Measurements from ENCODE around the gene TOB1. TPM values are rescaled to one million over a fixed set of nuclear protein-coding genes. Genes with fewer than 3 reads are reported as not detected.

The TOB1 gene
- total and polyA plus RNA-seq, 9 of the 15 experiments (the other 6 are each of a cell fraction or from before 2014, with no cell fraction given): 4.8 to 63.7 (median 13.2) TPM

GRCh38 chr17:50848039-50848438 lies 18.1 kb downstream of the TOB1 start:
- FAIRE-seq (no peak), DNase-seq (ENCODE audit: extremely low read depth in 1 of 4, low spot score in 3 of 4) (no peak), ATAC-seq (no peak)
- ChIA-PET POLR2A (interaction anchor here (1.1 to 8.4 kb wide), 2 partner anchors 14 to 16 kb away, joined by 4 to 146 read pairs; partner anchors contain the start of gene TOB1), CTCF (ENCODE audit: low intra/inter-chr PET ratio) (no interaction called here)
- TF ChIP-seq, protein P1, sequence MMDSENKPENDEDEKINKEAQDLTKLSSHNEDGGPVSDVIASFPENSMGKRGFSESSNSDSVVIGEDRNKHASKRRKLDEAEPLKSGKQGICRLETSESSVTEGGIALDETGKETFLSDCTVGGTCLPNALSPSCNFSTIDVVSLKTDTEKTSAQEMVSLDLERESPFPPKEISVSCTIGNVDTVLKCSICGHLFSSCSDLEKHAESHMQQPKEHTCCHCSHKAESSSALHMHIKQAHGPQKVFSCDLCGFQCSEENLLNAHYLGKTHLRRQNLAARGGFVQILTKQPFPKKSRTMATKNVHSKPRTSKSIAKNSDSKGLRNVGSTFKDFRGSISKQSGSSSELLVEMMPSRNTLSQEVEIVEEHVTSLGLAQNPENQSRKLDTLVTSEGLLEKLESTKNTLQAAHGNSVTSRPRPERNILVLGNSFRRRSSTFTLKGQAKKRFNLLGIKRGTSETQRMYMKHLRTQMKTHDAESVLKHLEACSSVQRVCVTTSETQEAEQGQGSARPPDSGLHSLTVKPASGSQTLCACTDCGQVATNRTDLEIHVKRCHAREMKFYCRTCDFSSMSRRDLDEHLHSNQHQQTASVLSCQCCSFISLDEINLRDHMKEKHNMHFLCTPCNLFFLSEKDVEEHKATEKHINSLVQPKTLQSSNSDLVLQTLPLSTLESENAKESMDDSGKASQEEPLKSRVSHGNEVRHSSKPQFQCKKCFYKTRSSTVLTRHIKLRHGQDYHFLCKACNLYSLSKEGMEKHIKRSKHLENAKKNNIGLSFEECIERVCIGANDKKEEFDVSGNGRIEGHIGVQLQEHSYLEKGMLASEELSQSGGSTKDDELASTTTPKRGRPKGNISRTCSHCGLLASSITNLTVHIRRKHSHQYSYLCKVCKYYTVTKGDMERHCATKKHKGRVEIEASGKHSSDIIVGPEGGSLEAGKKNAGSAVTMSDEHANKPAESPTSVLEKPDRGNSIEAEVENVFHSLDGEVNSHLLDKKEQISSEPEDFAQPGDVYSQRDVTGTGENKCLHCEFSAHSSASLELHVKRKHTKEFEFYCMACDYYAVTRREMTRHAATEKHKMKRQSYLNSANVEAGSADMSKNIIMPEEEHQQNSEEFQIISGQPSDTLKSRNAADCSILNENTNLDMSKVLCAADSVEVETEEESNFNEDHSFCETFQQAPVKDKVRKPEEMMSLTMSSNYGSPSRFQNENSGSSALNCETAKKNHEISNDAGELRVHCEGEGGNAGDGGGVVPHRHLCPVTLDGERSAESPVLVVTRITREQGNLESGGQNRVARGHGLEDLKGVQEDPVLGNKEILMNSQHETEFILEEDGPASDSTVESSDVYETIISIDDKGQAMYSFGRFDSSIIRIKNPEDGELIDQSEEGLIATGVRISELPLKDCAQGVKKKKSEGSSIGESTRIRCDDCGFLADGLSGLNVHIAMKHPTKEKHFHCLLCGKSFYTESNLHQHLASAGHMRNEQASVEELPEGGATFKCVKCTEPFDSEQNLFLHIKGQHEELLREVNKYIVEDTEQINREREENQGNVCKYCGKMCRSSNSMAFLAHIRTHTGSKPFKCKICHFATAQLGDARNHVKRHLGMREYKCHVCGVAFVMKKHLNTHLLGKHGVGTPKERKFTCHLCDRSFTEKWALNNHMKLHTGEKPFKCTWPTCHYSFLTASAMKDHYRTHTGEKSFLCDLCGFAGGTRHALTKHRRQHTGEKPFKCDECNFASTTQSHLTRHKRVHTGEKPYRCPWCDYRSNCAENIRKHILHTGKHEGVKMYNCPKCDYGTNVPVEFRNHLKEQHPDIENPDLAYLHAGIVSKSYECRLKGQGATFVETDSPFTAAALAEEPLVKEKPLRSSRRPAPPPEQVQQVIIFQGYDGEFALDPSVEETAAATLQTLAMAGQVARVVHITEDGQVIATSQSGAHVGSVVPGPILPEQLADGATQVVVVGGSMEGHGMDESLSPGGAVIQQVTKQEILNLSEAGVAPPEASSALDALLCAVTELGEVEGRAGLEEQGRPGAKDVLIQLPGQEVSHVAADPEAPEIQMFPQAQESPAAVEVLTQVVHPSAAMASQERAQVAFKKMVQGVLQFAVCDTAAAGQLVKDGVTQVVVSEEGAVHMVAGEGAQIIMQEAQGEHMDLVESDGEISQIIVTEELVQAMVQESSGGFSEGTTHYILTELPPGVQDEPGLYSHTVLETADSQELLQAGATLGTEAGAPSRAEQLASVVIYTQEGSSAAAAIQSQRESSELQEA (IDR thresholded peaks at IDR 0.05; ENCODE audit: low read depth): no peak
- TF ChIP-seq RAD21 (CRISPR knock-in tag; conservative IDR thresholded peaks at IDR 0.05 in 1 of 2, IDR thresholded peaks at IDR 0.05 in 1 of 2) (peak in 1 of 2 experiments; percentile 48; a peak in 2 of 4 replicates), CSDE1 (IDR thresholded peaks at IDR 0.05) (no peak), CHCHD3 (CRISPR knock-in tag; IDR thresholded peaks at IDR 0.05) (no peak), GATAD2A (IDR thresholded peaks at IDR 0.05) (no peak), ZNF24 (IDR thresholded peaks at IDR 0.05) (no peak)
- TF ChIP-seq, protein P2, sequence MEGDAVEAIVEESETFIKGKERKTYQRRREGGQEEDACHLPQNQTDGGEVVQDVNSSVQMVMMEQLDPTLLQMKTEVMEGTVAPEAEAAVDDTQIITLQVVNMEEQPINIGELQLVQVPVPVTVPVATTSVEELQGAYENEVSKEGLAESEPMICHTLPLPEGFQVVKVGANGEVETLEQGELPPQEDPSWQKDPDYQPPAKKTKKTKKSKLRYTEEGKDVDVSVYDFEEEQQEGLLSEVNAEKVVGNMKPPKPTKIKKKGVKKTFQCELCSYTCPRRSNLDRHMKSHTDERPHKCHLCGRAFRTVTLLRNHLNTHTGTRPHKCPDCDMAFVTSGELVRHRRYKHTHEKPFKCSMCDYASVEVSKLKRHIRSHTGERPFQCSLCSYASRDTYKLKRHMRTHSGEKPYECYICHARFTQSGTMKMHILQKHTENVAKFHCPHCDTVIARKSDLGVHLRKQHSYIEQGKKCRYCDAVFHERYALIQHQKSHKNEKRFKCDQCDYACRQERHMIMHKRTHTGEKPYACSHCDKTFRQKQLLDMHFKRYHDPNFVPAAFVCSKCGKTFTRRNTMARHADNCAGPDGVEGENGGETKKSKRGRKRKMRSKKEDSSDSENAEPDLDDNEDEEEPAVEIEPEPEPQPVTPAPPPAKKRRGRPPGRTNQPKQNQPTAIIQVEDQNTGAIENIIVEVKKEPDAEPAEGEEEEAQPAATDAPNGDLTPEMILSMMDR (IDR thresholded peaks at IDR 0.05 in 2 of 3, conservative IDR thresholded peaks at IDR 0.05 in 1 of 3; ENCODE audit: insufficient read depth in 2 of 3, low read depth in 1 of 3, low read length in 3 of 3): peak in 2 of 3 experiments; percentile 19 to 23; a peak in 4 of 6 replicates
- TF ChIP-seq, protein P3, sequence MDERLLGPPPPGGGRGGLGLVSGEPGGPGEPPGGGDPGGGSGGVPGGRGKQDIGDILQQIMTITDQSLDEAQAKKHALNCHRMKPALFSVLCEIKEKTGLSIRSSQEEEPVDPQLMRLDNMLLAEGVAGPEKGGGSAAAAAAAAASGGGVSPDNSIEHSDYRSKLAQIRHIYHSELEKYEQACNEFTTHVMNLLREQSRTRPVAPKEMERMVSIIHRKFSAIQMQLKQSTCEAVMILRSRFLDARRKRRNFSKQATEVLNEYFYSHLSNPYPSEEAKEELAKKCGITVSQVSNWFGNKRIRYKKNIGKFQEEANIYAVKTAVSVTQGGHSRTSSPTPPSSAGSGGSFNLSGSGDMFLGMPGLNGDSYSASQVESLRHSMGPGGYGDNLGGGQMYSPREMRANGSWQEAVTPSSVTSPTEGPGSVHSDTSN (CRISPR knock-in tag; IDR thresholded peaks at IDR 0.05; ENCODE audit: low read depth): no peak
- TF ChIP-seq, protein P3 (tag; conservative IDR thresholded peaks at IDR 0.05; ENCODE audit: low read depth): no peak
- no peaks in the 10 kb centered on the region for H4K20me1 ChIP-seq (replicated peaks; ENCODE audit: control insufficient read depth, insufficient read depth, low read length)
- H3K9ac ChIP-seq (ENCODE audit: insufficient read depth in 1 of 2, low read depth in 2 of 2, low read length in 2 of 2): no peak overlapping the region
- H3K79me2 ChIP-seq (ENCODE audit: control insufficient read depth, insufficient read depth, low read length): no peaks in the 10 kb centered on the region
- H2AFZ ChIP-seq (ENCODE audit: low read depth, low read length): no peak overlapping the region
- no peaks in the 10 kb centered on the region for H3K36me3 ChIP-seq (ENCODE audit: control insufficient read depth, insufficient read depth, low read length)
- H3K9me1 ChIP-seq (ENCODE audit: control insufficient read depth, insufficient read depth, low read length): no peaks in the 10 kb centered on the region
- in situ Hi-C loops (cut with MboI): no loop called here
- H3K9me3 ChIP-seq (replicated peaks; ENCODE audit: control insufficient read depth, insufficient read depth, low read depth, low read length): peaks cover 2% of the 10 kb centered on the region; the same call in 1 of the 2 replicates
- 22% methylated on average over 3 of the region's 3 CpGs for WGBS (ENCODE audit: insufficient coverage, low coverage, missing lambda C conversion rate)
- no peak overlapping the region for H3K4me3 ChIP-seq
- peaks cover 3 to 11% of the 10 kb centered on the region in 2 experiments; a peak in 3 of 5 replicates for H3K4me1 ChIP-seq (replicated peaks in 1 of 2; ENCODE audit: control insufficient read depth in 2 of 2, insufficient read depth in 2 of 2, low read length in 2 of 2)
- intact Hi-C loops (cut with micrococcal nuclease): no loop called here
- no peak overlapping the region for H3K4me2 ChIP-seq (ENCODE audit: insufficient read depth, low read length)
- no TSS peak for BruUV-seq (replicated peaks)
- no peak overlapping the region for H3K27ac ChIP-seq (ENCODE audit: extremely low read depth, low read depth, low read length)
- H3K27me3 ChIP-seq (ENCODE audit: control insufficient read depth in 2 of 2, insufficient read depth in 2 of 2, low read length in 2 of 2): no peaks in the 10 kb centered on the region

Measured in K562 (cell line).